Activated CD4-positive, alpha-beta T cell treated with anti-CD3 and anti-CD28 coated beads, Interleukin-2, amount 50 U/mL, for 16 hours (primary cell): ENCODE results near the gene ABHD16B.

ENCODE experiments used
- DNase-seq: peaks from one replicate; pipeline ENCODE4 v3.0.0-alpha.2; 2020

ABHD16B gene

DNA sequence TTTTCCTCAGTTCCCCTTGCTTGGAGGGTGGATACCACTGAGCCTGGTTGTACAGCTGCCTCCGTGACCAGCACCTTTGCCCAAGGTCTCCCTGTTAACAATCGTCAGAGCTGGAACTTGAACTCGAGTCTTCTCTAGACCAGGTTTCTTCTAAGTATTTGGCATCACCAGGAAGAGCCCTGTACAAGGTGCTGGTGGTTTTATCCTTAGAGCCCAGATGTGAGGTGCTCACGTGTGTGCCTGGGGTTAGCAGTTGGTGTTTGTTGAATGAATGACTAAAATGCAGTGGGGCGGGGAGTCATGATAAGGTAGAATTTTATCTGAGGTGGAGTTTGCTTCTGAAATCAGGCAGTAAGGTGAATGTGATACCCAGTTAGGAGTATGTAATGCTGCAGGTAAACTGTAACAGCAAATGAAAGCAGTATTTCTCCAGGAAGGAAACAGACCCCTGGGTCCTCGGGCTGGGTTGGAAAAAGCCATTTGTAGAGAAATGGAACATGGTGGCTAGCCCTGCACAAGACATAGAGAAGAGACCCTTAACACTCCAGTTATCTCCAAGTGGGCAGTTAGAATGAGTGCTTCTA is 36.8 kb downstream of the ABHD16B start:
- no peak for DNase-seq

DNA sequence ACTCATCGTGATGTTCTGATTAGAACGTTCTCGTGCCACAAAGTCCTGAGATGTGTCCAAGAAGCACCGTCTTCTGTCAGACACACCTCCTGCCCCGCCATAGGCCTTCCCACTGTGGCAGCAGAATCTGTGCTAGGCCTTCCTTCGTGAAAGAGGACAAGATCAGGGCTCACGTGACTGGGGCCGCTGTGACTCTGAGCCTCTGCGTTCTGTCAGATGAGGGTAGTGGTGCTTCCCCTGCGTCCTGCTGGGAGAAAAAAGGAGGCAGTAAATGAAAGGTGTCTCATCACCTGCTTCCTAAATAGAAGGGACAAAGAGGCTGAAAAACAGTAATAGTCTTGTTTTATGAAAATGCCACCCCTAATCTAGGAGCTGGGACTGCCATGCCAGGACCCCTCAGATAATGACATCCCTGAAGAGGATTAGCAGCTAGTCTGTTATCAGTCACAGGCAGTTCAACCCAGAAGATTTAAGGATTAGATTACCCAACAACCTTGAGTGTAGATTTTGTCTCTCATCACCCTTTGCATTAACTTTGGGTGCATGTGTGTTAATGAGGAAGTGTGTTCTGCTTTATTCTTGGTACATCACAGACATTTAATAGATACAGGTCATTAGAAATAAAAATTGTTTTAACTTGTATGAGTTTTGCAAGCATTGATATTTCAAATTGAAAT is 37.7 kb downstream of the ABHD16B start:
- DNase-seq, result no peak

DNA sequence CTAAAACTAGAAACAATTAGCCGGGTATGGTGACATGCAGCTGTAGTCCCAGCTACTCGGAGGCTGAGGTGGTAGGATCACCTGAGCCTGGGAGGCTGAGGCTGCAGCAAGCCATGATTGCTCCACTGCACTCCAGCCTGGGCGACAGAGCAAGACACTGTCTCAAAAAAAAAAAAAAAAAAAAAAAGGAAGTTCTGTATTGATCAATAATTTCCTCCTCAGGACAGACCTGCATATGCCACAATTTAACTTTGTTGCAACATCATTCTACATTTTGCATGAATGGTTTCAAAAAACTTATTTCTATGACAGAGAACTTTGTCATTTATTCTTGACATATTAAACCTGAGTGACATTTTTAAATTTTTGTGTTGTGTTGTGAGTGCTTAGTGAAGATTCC is 39.1 kb downstream of the ABHD16B start:
- DNase-seq, result no peak

DNA sequence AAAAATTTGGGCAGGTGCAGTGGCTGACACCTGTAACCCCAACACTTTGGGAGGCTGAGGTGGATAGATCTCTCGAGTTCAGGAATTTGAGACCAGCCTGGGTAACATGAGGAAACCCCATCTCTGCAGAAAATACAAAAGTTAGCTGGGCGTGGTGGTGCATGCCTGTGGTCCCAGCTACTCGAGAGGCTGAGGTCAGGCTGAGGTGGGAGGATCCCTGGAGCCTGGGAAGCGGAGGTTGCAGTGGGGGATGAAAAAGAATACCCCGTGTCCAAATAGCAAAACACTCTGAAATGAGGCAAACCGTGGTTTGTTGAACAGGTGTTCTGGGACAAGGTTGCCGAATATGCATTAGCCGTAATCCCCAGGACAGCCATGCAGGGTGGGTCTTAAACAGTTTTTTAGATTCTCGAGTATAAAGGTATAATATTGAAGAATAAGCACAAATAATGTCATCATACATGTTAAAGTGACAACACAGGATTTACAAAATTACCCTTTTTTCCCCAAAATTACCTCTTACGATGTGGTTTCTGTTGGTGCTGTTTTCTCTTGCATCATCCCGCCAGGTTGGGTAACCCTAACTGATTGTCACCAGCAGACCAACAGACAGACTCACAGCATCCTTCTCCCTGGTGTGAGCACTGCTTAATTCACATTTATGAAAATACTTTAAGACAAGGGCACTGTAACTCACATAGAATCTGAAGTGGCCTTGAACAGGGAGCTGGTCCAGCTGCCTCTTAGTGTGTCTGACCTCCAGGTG is 42.7 kb downstream of the ABHD16B start:
- DNase-seq, result no peak

DNA sequence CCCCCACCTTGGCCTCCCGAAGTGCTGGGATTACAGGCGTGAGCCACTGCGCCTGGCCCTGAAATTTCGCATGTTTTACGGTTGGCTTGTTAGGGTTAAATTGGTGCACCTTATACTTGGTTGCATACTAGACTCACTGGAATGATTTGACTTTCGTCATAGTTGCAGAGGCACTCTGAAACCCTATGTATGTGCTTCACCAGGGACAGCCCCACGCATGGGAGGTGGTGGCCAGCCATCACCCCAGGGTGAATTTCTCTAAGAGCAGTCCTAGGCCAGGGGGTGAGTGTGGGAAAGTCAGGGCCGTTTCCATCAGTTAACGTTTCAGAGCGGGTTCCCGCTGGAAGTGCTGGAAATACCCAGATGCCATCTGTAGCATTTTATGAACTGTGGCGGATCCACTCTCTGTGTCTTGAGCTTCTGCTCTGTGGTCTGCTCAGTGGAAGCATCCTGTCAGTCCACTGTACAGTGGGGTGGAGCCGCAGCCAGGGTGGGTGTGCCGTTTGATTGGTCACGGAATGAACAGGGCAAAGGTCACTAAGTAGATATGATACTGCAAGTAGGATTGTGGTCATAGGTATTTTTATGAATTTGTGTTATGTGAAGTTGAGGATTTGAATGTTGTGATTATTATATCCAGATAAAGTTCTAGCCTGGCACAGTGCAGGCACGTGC is 46.8 kb downstream of the ABHD16B start:
- DNase-seq, result no peak

DNA sequence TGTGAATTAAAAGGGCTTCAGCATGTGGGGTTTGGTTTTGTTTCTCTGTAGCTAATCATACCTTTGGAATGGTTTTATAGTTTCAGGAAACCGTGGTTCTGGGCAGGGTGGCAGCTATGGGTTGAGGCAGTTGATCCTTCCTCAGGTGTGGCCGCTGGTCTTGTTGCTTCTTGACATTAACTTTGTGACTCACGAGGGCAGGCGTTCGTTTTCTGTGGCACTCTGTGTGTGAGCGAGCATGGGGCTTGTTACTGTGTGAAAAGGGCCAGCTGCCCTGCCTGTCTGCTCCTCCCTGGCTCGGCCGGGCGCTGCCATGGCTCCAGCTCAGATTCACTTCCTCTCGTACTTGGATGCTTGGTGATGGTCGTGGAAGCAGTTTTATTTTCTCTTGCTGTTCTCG is 49.9 kb downstream of the ABHD16B start:
- no peak for DNase-seq
